ENCODE data around the gene MIR17HG. TPM values are rescaled to one million over a fixed set of nuclear protein-coding genes. Genes with fewer than 3 reads are reported as not detected.

The MIR17HG gene
- total RNA-seq, 1 experiment from 2014 or later, result 3.4 TPM

- Mint-ChIP-seq H3K4me1 (ENCODE audit: low read depth, unreplicated experiment) (peaks cover 8% of the 10 kb centered on the region), H3K4me3 (ENCODE audit: low read depth, unreplicated experiment) (no peak overlapping the region), H3K27me3 (ENCODE audit: unreplicated experiment) (no peaks in the 10 kb centered on the region), H3K27ac (ENCODE audit: unreplicated experiment) (no peak overlapping the region), H3K9me3 (ENCODE audit: low read depth, unreplicated experiment) (no peaks in the 10 kb centered on the region), H3K36me3 (ENCODE audit: insufficient read depth, unreplicated experiment) (no peaks in the 10 kb centered on the region)
- no peak for DNase-seq
- BruUV-seq (replicated peaks), result no TSS peak
- CTCF ChIA-PET, result no interaction called here
- intact Hi-C loops (cut with micrococcal nuclease; ENCODE audit: unreplicated experiment), result no loop called here
- no peak for TF ChIP-seq CTCF (IDR thresholded peaks at IDR 0.05; ENCODE audit: unreplicated experiment)
Observed at GRCh38 chr13:91311491-91311890, 36.0 kb upstream of the MIR17HG start.

GRCh38 chr13:91312324-91312723, 35.2 kb upstream of the MIR17HG start:
- Mint-ChIP-seq H3K9me3 (ENCODE audit: low read depth, unreplicated experiment) (no peaks in the 10 kb centered on the region), H3K4me1 (ENCODE audit: low read depth, unreplicated experiment) (peaks cover 8% of the 10 kb centered on the region), H3K36me3 (ENCODE audit: insufficient read depth, unreplicated experiment) (no peaks in the 10 kb centered on the region), H3K27me3 (ENCODE audit: unreplicated experiment) (no peaks in the 10 kb centered on the region), H3K27ac (ENCODE audit: unreplicated experiment) (no peak overlapping the region), H3K4me3 (ENCODE audit: low read depth, unreplicated experiment) (no peak overlapping the region)
- TF ChIP-seq CTCF (IDR thresholded peaks at IDR 0.05; ENCODE audit: unreplicated experiment), result no peak
- intact Hi-C loops (cut with micrococcal nuclease; ENCODE audit: unreplicated experiment), result no loop called here
- no TSS peak for BruUV-seq (replicated peaks)
- no peak for DNase-seq
- CTCF ChIA-PET, result no interaction called here

- CTCF ChIA-PET, result no interaction called here
- H3K27ac Mint-ChIP-seq (ENCODE audit: unreplicated experiment), result no peak overlapping the region
- no peak for DNase-seq
- BruUV-seq (replicated peaks), result no TSS peak
- no peaks in the 10 kb centered on the region for H3K27me3 Mint-ChIP-seq (ENCODE audit: unreplicated experiment)
- no peaks in the 10 kb centered on the region for H3K36me3 Mint-ChIP-seq (ENCODE audit: insufficient read depth, unreplicated experiment)
- H3K4me3 Mint-ChIP-seq (ENCODE audit: low read depth, unreplicated experiment), result no peak overlapping the region
- TF ChIP-seq CTCF (IDR thresholded peaks at IDR 0.05; ENCODE audit: unreplicated experiment), result no peak
- H3K9me3 Mint-ChIP-seq (ENCODE audit: low read depth, unreplicated experiment), result no peaks in the 10 kb centered on the region
- H3K4me1 Mint-ChIP-seq (ENCODE audit: low read depth, unreplicated experiment), result peaks cover 8% of the 10 kb centered on the region
- intact Hi-C loops (cut with micrococcal nuclease; ENCODE audit: unreplicated experiment), result no loop called here
Observed at GRCh38 chr13:91313103-91313502, 34.4 kb upstream of the MIR17HG start.

- H3K4me1 Mint-ChIP-seq (ENCODE audit: low read depth, unreplicated experiment), result peaks cover 8% of the 10 kb centered on the region
- DNase-seq, result no peak
- H3K27ac Mint-ChIP-seq (ENCODE audit: unreplicated experiment), result no peak overlapping the region
- H3K9me3 Mint-ChIP-seq (ENCODE audit: low read depth, unreplicated experiment), result no peaks in the 10 kb centered on the region
- TF ChIP-seq CTCF (IDR thresholded peaks at IDR 0.05; ENCODE audit: unreplicated experiment), result no peak
- intact Hi-C loops (cut with micrococcal nuclease; ENCODE audit: unreplicated experiment), result no loop called here
- BruUV-seq (replicated peaks), result no TSS peak
- H3K4me3 Mint-ChIP-seq (ENCODE audit: low read depth, unreplicated experiment), result no peak overlapping the region
- H3K27me3 Mint-ChIP-seq (ENCODE audit: unreplicated experiment), result no peaks in the 10 kb centered on the region
- no peaks in the 10 kb centered on the region for H3K36me3 Mint-ChIP-seq (ENCODE audit: insufficient read depth, unreplicated experiment)
- CTCF ChIA-PET, result no interaction called here
Observed at GRCh38 chr13:91313581-91313980, 33.9 kb upstream of the MIR17HG start.

GRCh38 chr13:91314888-91315287, 32.6 kb upstream of the MIR17HG start:
- H3K9me3 Mint-ChIP-seq (ENCODE audit: low read depth, unreplicated experiment), result no peaks in the 10 kb centered on the region
- DNase-seq, result no peak
- CTCF ChIA-PET, result no interaction called here
- H3K27me3 Mint-ChIP-seq (ENCODE audit: unreplicated experiment), result no peaks in the 10 kb centered on the region
- peaks cover 8% of the 10 kb centered on the region for H3K4me1 Mint-ChIP-seq (ENCODE audit: low read depth, unreplicated experiment)
- BruUV-seq (replicated peaks), result no TSS peak
- no peaks in the 10 kb centered on the region for H3K36me3 Mint-ChIP-seq (ENCODE audit: insufficient read depth, unreplicated experiment)
- H3K27ac Mint-ChIP-seq (ENCODE audit: unreplicated experiment), result no peak overlapping the region
- no peak overlapping the region for H3K4me3 Mint-ChIP-seq (ENCODE audit: low read depth, unreplicated experiment)
- intact Hi-C loops (cut with micrococcal nuclease; ENCODE audit: unreplicated experiment), result no loop called here
- no peak for TF ChIP-seq CTCF (IDR thresholded peaks at IDR 0.05; ENCODE audit: unreplicated experiment)

Measured in Calu3 (cell line).